Right lobe of liver (tissue), 6 donors: ENCODE measurements around the gene FLOT1. TPM values are rescaled to one million over a fixed set of nuclear protein-coding genes. Genes with fewer than 3 reads are reported as not detected.
A peak's percentile ranks its signal among the peaks of the same experiment; 100 is the strongest.

ENCODE experiments used
- ATAC-seq, 4 donors: fragments of 200-7000 bp; cut with Tn5 transposase; one replicate each; pipeline ENCODE4 v1.9.1; 2020; ENCODE audit warnings: mild to moderate bottlenecking in 4 of 4, moderate library complexity in 4 of 4
- DNase-seq, 3 donors: peaks; one replicate each; pipeline ENCODE4 v3.0.0-alpha.2; 2020
- H3K27ac ChIP-seq, 3 donors: fragments of 200-600 bp; one replicate each; pipeline ENCODE4 v1.8.0; 2022
- H3K27me3 ChIP-seq, 2 donors: fragments of 200-600 bp; one replicate each; pipeline ENCODE4 v1.8.0; 2022
- H3K36me3 ChIP-seq, 4 donors: fragments of 200-600 bp; sonication (generic) in 1 of 4; one replicate each; pipeline versions ENCODE4 v1.5.1 to v1.8.0; 2017 to 2022; ENCODE audit warnings: control low read depth in 1 of 4
- H3K4me1 ChIP-seq, 4 donors: fragments of 200-600 bp; sonication (generic) in 1 of 4; one replicate each; pipeline versions ENCODE4 v1.5.1 to v1.8.0; 2017 to 2022; ENCODE audit warnings: control low read depth in 1 of 4
- H3K4me3 ChIP-seq, 3 donors: fragments of 200-600 bp; one replicate each; pipeline ENCODE4 v1.8.0; 2022
- H3K9me3 ChIP-seq, 4 donors: fragments of 200-600 bp; sonication (generic) in 1 of 4; one replicate each; pipeline versions ENCODE4 v1.5.1 to v1.8.0; 2017 to 2022; ENCODE audit warnings: control low read depth in 1 of 4
- POLR2A ChIP-seq: fragments of 450-650 bp; IDR thresholded peaks from one replicate; pipeline ENCODE4 v1.6.1; 2017; ENCODE audit warnings: antibody characterized with exemption, mild to moderate bottlenecking
- WGBS: methylation state at CpG from one replicate; pipeline ENCODE4 v1.1.6; 2018; ENCODE audit warnings: low coverage, low lambda C conversion rate; ENCODE audit not compliant: insufficient coverage; ENCODE audit errors: missing lambda C conversion rate; 5-methylcytosine and 5-hydroxymethylcytosine counted together
- intact Hi-C, 2 donors: fragments of 100-400 bp; cut with DNase I; formaldehyde crosslinking; loops; one replicate each; pipeline versions ENCODE4 v1.11.2 to v1.14.1; 2022
- total RNA-seq, 6 experiments: library from RNA; depleted of rRNA in 2 of 6; stranded (reverse); fragments of >200 nt in 2 of 6; fragmentation: NEBNext Ultra II Directional in 3 of 6; extraction: Animal tissue kit (Norgen Biotek cat#: 25700) in 3 of 6; gene quantifications; one replicate each; pipeline versions ENCODE4 v1.1.0 to v1.2.4, GENCODE V29; 2016 to 2023
- TF ChIP-seq, protein P1 (sequence below), 4 donors: fragments of 200-600 bp in 3 of 4; fragments of 450-650 bp in 1 of 4; IDR thresholded peaks; one replicate each; pipeline versions ENCODE4 v1.5.1 to v1.8.0; 2016 to 2022; ENCODE audit warnings: antibody characterized with exemption in 4 of 4, mild to moderate bottlenecking in 2 of 4
- donor health status: DM: no; HTN: yes; CAD: no.
- donor health status: DM: no; HTN: no; CAD: no.
- donor health status: DM: no; HTN: no; CAD: no.
- donor health status: DM: no; HTN: yes; CAD: no.
- donor health status: DM: no; HTN: yes; CAD: no.

Gene FLOT1
- total RNA-seq, 6 experiments from 2014 or later, result 37.1 to 92.2 (median 73.5) TPM

DNA sequence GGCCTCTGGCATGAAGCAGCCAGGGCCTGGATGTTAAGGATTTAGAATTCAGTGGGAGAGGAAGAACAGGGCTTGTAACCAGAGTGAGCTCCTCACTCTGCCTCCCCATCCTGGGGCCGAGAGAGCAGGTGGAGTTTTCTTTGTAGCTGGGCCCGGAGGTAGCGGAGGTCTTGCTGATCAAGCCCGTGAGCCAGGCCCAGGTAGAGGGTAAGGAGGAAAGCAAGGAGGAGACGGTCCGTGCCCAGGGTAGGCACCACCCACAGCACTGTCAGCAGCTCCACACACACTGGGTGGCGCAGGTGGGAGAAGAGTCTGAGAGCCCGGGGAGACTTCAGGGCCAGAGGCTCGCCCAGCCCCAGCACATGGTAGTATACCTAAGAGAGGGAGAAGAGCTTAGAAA, 53.9 kb downstream of the FLOT1 start:
- Histone ChIP-seq H3K27ac (no peak overlapping the region), H3K4me3 (no peak overlapping the region), H3K27me3 (no peaks in the 10 kb centered on the region), H3K36me3 (no peaks in the 10 kb centered on the region), H3K4me1 (peaks cover 0 to 37% (median 12%) of the 10 kb centered on the region in 4 donors), H3K9me3 (no peaks in the 10 kb centered on the region)
- TF ChIP-seq, protein P1, sequence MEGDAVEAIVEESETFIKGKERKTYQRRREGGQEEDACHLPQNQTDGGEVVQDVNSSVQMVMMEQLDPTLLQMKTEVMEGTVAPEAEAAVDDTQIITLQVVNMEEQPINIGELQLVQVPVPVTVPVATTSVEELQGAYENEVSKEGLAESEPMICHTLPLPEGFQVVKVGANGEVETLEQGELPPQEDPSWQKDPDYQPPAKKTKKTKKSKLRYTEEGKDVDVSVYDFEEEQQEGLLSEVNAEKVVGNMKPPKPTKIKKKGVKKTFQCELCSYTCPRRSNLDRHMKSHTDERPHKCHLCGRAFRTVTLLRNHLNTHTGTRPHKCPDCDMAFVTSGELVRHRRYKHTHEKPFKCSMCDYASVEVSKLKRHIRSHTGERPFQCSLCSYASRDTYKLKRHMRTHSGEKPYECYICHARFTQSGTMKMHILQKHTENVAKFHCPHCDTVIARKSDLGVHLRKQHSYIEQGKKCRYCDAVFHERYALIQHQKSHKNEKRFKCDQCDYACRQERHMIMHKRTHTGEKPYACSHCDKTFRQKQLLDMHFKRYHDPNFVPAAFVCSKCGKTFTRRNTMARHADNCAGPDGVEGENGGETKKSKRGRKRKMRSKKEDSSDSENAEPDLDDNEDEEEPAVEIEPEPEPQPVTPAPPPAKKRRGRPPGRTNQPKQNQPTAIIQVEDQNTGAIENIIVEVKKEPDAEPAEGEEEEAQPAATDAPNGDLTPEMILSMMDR (IDR thresholded peaks at IDR 0.05), result no peak
- no peak for TF ChIP-seq POLR2A
- intact Hi-C loops, result no loop called here
- WGBS, result 100% methylated on average over 2 of the region's 9 CpGs
- DNase-seq, result peak in 1 of 3 donors; percentile 46
- ATAC-seq, result no peak

DNA sequence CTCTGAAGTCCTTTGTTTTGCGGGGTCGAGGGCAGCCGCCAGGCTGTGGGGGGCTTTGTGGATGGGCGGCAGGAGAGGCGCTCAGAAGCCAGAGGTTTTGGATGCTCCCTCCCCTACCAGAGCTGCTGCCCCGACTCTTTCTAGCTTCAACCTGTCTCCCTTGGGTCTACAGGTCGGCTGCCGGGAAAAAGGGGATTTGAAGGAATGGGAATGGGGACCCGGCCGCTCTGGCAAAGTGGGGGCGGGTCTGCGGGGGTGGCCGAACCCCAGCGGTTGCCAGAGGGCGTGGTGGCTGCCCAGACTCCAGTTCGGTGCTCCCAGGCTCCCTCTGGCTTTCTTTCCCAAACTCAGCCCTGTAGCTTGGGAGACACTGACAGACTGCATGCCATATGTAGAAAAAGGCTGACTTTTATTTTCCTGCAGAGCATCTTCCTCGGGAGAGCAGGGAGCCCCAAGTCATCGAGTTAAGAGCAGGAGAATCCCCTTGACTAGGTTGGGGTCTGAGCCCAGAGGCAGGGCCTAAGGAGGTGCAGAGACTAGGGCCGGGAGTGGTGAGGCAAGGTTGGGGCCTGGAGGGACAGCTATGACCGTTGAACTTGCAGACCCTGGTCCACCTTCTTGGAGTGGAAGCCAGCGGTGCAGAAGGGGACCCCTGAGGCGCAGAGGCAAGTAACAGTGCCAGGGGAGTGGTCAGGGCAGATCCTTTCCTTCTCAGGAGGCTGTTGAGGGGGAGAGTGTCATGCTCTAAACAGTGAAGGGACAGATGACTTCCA, 54.6 kb downstream of the FLOT1 start:
- no peak for ATAC-seq
- TF ChIP-seq POLR2A, result no peak
- TF ChIP-seq, protein P1 (IDR thresholded peaks at IDR 0.05), result peak in 3 of 4 donors; percentile 6 to 23 (median 13)
- WGBS, result 17% methylated on average over 13 of the region's 22 CpGs
- Histone ChIP-seq H3K4me3 (peak overlapping the region; percentile 70 to 76 (median 75)), H3K27ac (peak overlapping the region; percentile 87 to 96 (median 89)), H3K36me3 (no peaks in the 10 kb centered on the region), H3K4me1 (peaks cover 0 to 41% (median 15%) of the 10 kb centered on the region in 4 donors), H3K27me3 (no peaks in the 10 kb centered on the region), H3K9me3 (no peaks in the 10 kb centered on the region)
- intact Hi-C loops, result no loop called here
- peak in 2 of 3 donors; percentile 57 to 62 for DNase-seq

- intact Hi-C loops, result no loop called here
- WGBS, result under 1% methylated on average over 30 of the region's 52 CpGs
- Histone ChIP-seq H3K27ac (peak overlapping the region; percentile 87 to 96 (median 89)), H3K4me3 (peak overlapping the region; percentile 70 to 76 (median 75)), H3K4me1 (peaks cover 0 to 41% (median 17%) of the 10 kb centered on the region in 4 donors), H3K9me3 (no peaks in the 10 kb centered on the region), H3K36me3 (no peaks in the 10 kb centered on the region), H3K27me3 (no peaks in the 10 kb centered on the region)
- DNase-seq, result peak; percentile 91 to 98 (median 91)
- TF ChIP-seq, protein P1 (IDR thresholded peaks at IDR 0.05), result no peak
- peak; percentile 41 for TF ChIP-seq POLR2A
- ATAC-seq, result peak; percentile 56 to 76 (median 67)
Measured at GRCh38 chr6:30686908-30687658, 55.4 kb downstream of the FLOT1 start.

- 7% methylated on average over 10 of the region's 41 CpGs for WGBS
- H3K4me1 ChIP-seq, result peaks cover 0 to 35% (median 17%) of the 10 kb centered on the region in 4 donors
Measured at GRCh38 chr6:30686009-30686907, 56.2 kb downstream of the FLOT1 start, which contains the start of gene PPP1R18. PPP1R18 (minus strand) TSS chr6:30686645; CDS start chr6:30686018, 627 bp downstream.

More at GRCh38 chr6:30686009-30686907, 56.2 kb downstream of the FLOT1 start, which contains the start of gene PPP1R18:
- DNase-seq, result peak; percentile 90 to 92 (median 90)
- Histone ChIP-seq H3K27me3 (no peaks in the 10 kb centered on the region), H3K4me3 (peak within 1 kb of the TSS; percentile 70 to 76 (median 75)), H3K36me3 (no peaks in the 10 kb centered on the region), H3K27ac (peak within 1 kb of the TSS; percentile 87 to 96 (median 89)), H3K9me3 (no peaks in the 10 kb centered on the region)
- intact Hi-C loops, result no loop called here
- peak; percentile 57 to 73 (median 62) for ATAC-seq
- TF ChIP-seq POLR2A, result no peak
- TF ChIP-seq, protein P1 (IDR thresholded peaks at IDR 0.05), result no peak
